Right hindlimb (tissue), 1 donor: ENCODE results near the gene MAP4K4.

Experiments
- DNase-seq: peaks from one replicate; pipeline ENCODE4 v3.0.0-alpha.2; 2018

MAP4K4 gene

DNA sequence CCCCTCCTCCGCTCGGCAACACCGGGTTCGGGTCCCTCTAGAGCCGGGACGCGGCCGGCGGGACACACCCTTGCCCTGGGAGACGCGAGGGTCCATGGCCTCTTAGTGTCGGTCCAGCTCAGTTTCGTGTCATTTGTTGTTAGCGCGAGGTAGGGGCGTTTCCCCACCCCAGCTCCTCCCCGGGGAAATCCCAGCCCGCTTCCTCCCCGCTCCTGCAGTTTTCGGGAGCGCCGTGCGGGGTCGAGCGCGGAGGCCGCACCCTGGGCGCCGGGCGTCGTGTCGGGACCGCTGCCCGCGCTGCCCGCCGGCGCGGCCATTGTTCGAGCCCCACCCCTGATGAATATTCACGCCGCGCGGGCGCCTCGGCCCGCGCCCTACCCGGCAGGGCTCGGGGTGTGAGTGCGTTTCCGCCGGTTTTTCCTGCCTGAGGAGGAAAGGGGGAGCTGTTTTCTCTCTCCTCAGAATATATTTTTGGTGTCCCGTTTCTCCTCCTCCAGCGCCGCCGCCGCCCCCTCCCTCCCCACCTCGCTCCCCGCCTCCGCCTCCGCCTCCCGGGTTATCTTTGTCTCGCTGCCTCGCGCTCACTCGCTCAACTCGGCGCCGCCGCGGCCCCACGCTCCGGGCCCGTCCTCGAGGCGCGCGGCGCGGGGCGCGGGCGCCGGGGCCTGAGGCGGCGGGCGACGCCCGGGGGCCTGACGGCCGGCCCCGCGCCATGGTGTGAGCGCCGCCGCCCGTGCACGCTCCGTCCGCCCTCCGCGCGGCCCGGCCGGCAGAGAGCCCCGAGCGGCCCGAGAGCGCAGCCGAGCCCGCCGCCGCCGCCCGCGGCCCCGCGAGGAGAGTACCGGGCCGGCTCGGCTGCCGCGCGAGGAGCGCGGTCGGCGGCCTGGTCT is at the start of gene MAP4K4:
TSS of gene MAP4K4 (plus strand) at position 584 of the 890 bp plus-strand sequence. CDS start 374 bp downstream, outside the sequence.
- DNase-seq: peak; percentile 94

GRCh38 chr2:101653469-101653868 is 44.0 kb upstream of the MAP4K4 start:
- no peak for DNase-seq

- no peak for DNase-seq
Measured at GRCh38 chr2:101655702-101656422, 41.6 kb upstream of the MAP4K4 start.

DNA sequence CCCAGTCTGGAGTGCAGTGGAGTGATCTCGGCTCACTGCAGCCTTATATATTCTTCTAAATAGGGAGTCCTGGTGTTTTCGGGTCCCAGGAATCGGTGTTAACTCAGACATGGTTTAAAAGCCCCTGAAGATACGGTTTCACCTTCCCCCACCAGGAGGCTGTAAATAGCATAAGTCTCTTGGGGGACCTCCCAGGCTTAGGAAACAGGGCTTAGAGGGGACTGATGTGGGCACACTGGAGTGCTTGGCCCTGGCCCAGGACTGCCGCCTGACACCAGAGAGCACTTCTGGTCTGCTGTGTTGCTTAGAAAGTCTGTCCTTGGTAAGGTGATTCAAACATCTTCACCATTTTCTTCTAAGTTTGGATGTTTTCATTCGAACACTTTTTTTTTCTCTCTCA is 39.7 kb upstream of the MAP4K4 start:
- no peak for DNase-seq

GRCh38 chr2:101658387-101658786 is 39.1 kb upstream of the MAP4K4 start:
- no peak for DNase-seq

GRCh38 chr2:101665312-101665711 is 32.2 kb upstream of the MAP4K4 start:
- no peak for DNase-seq

GRCh38 chr2:101667823-101668222 is 29.7 kb upstream of the MAP4K4 start:
- no peak for DNase-seq

DNA sequence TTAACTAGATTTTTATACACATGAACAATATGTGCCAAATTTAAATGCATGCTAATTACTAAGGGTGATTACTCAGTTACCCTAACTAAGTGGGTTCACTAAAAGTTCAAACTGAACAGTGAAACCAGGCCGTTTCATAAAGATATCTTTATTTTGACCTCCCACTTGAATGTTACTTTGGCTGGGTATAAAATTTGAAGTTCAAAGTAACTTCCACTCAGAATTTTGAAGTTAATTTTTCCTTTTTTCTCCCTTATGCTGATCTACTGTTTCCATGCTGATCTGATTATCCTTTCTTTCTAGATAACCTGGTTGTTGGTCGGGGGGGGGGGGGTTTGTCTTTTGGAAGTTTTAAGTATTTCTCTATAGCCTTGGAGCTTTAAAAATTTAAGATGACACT is 25.5 kb upstream of the MAP4K4 start:
- no peak for DNase-seq

GRCh38 chr2:101673920-101674319 is 23.6 kb upstream of the MAP4K4 start:
- DNase-seq: no peak

DNA sequence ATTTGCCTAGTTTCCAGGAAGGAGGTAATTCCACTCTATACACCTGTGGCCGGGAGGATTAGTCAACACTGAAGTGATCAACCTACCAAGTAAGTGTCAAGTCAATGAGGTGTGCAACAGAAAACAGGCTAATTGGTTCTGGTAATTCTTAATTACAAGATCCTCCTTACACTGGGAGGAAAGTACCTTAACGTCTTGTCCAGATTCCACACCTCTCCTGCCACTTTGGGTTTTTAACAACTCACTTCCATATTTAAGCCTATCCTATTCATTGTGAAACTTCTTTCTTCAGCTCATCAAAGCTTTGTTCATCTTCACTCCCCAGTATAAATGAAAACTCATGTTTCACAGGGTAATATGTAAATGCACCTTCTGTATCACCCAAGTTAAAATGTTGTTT is 22.0 kb upstream of the MAP4K4 start:
- DNase-seq: no peak

DNA sequence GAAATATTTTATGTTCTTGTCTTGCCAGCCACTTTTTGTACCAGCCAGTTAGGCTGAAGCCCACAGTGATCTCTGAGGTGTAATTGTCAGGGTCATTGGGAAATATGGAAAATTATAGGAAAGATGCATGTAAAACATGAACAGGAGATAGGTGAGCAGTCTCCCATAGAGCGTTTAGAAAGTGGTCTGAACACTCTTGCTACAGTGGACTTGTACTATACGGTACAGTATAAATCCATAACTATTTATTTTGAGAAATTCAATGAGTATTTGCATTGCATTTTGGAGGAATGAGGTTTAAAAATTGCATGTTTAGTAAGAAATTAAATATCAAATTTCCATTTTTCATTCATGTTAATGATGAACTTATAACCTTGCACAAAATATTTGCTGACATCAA is 20.8 kb upstream of the MAP4K4 start:
- DNase-seq: no peak

DNA sequence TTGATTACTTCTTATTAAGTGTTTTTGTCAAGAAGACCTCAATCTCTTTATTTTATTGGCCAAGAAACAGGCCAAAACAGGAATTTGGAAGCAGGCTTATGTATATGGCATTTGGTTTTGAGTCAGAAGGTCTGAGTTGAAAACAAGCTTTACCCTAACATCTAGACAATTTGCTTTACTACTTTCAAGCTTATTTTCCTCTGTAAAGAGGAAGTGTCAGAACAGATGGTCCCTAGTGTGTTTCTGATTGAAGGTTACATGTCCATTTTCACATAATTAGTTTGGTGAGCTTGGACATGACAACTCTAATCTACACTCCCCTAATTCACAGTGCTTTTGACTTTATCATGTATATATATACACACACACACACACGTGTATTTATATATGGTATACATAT is 19.8 kb upstream of the MAP4K4 start:
- no peak for DNase-seq

- DNase-seq: no peak
Measured at GRCh38 chr2:101678379-101678778, 19.1 kb upstream of the MAP4K4 start.

DNA sequence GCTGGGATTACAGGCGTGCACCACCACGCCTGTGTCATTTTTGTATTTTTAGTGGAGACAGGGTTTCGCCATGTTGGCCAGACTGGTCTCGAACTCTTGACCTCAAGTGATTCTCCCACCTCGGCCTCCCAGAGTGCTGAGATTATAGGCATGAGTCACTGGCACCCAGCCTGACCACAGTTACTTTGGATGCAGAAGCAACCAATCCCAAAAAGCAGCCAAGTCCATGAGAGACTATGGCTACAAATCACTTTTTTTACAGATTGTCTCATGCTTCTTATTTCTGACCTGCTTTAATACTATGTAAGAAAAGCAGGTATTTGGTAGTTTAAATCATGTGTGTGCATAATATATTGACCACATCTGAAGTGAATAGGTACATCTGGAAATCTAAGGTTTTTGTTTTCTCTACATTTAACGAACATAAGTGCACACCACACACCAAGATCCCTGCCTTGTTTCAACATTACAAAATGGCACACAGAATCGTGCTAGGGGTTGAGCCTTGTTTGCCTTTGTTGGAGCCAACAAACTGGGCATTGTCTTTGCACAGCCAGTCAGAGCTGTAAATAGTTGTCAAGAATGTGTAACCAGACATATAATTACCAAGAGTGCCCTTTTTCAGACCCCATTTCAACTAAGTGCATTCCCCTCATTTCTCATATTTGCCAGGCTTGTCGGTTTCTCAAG is 18.3 kb upstream of the MAP4K4 start:
- DNase-seq: no peak

DNA sequence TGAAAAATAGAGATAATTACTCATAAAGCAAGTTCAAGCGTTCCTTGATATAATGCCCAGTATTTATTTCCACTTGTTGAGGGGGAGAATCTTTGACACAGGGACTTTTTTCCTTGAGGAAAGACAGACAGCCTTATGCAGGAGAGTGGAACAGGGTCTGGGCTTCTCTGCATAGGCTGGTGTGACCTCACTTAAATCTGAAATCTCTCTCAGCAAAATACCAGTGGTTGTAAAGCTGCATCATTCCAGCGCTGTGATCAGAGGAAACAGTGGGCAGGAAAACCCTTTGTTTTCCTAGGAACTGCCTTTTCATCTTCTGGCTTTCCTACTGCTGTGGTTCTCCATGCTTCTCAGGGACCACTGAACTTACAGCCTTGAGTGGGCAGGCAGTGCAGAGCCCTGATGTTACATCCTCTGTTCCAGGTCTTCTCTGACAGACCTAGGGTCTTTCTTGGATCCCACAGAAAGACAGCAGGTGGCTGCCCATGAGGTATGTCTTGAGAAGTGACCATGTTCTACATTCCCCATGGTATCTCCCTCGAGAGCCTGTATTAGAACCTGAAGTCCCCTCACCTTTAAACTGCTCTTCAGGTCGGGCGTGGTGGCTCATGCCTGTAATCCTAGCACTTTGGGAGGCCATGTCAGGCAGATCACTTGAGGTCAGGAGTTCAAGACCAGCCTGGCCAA is 17.6 kb upstream of the MAP4K4 start:
- no peak for DNase-seq

DNA sequence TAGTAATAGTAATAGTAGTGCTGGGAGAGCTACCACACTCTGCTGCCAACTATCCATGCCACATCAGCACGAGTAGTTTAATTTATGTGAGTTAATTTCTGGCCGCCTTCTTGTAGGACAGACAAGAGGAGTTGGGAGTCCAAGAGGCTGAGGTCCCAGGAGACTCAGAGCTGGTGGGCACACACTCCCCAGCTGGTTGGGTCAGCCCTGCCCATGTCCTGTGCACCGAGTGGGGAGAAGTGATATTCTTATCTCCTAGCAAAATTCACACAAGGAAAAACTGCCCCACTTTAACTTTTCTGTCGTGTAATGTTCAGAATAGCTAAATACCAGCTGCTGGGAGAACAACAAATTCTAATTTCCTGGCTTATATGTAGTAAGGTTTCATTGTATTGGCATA is 15.2 kb upstream of the MAP4K4 start:
- no peak for DNase-seq

DNA sequence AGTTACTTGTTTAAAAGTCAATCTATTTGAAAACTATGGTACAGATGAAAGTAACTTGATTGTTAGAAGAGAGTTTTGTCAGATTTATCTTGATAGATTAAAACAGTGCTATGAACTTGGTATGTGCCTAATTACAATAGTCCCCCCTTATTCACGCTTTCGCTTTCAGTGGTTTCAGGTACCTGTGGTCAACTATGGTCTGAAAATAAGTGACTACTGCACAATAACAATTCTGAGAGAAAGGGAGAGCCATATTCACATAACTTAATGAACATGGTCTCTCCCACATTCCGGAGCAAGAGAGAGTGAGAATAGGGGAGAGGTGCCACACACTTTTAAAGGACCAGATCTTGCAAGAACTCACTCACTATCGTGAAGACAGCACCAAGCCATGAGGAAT is 13.2 kb upstream of the MAP4K4 start:
- no peak for DNase-seq

GRCh38 chr2:101688261-101688660 is 9.2 kb upstream of the MAP4K4 start:
- DNase-seq: no peak

GRCh38 chr2:101689114-101689825 is 8.2 kb upstream of the MAP4K4 start:
- no peak for DNase-seq

DNA sequence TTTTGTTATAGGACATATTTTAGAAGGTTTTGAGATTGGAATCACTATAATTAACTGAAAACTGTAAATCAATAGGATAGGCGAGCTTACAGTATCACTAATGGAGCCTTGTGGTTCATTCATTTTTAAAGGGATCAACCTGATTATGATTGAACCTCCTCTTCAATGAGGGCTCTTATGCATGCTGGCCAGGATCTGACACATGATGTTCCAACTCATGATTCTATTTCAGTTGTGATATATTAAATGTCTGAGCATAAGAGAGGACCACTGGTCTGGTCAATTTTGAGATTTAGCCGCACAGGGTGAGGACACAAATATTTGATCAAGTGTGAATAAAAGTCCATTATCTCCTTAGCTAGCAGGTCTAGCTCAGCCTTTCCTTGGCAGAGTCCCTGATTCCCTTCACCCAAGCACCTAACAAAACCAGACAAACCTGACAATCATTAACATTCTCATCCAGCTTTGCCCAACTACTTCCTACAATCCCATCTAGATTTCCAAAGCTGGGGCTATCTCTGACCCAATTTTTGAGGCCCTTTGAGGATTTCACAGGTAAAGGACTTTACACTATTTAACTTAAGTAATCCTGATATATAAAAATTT is 6.9 kb upstream of the MAP4K4 start:
- DNase-seq: no peak

GRCh38 chr2:101692041-101692440 is 5.5 kb upstream of the MAP4K4 start:
- DNase-seq: no peak

GRCh38 chr2:101692766-101693165 is 4.7 kb upstream of the MAP4K4 start:
- DNase-seq: no peak
